ENCODE results near the gene SYNDIG1.

SYNDIG1 gene

GRCh38 chr20:24627291-24627690 lies 157.9 kb downstream of the SYNDIG1 start:
- peaks cover 5 to 23% of the 10 kb centered on the region in 2 donors for H3K27me3 Mint-ChIP-seq
- no peaks in the 10 kb centered on the region for H3K36me3 Mint-ChIP-seq (ENCODE audit: insufficient read depth)
- DNase-seq (no peak), ATAC-seq (replicated peaks) (no peak)
- H3K27ac Mint-ChIP-seq, result no peak overlapping the region
- no peak overlapping the region for H3K4me3 Mint-ChIP-seq
- H3K9me3 Mint-ChIP-seq, result no peaks in the 10 kb centered on the region
- peaks cover 0 to 3% of the 10 kb centered on the region in 2 donors for H3K4me1 Mint-ChIP-seq (ENCODE audit: low read depth in 2 of 2)

GRCh38 chr20:24627926-24628325 lies 158.5 kb downstream of the SYNDIG1 start:
- DNase-seq (no peak), ATAC-seq (replicated peaks) (no peak)
- Mint-ChIP-seq H3K9me3 (no peaks in the 10 kb centered on the region), H3K27me3 (peaks cover 5 to 20% of the 10 kb centered on the region in 2 donors), H3K4me1 (ENCODE audit: low read depth in 2 of 2) (peaks cover 0 to 3% of the 10 kb centered on the region in 2 donors), H3K36me3 (ENCODE audit: insufficient read depth) (no peaks in the 10 kb centered on the region), H3K4me3 (no peak overlapping the region), H3K27ac (peak overlapping the region in 1 of 2 donors; percentile 53)

GRCh38 chr20:24628985-24629384 lies 159.6 kb downstream of the SYNDIG1 start:
- Mint-ChIP-seq H3K27ac (no peak overlapping the region), H3K9me3 (no peaks in the 10 kb centered on the region), H3K4me1 (ENCODE audit: low read depth in 2 of 2) (peaks cover 0 to 3% of the 10 kb centered on the region in 2 donors), H3K4me3 (no peak overlapping the region), H3K27me3 (peaks cover 9 to 28% of the 10 kb centered on the region in 2 donors), H3K36me3 (ENCODE audit: insufficient read depth) (no peaks in the 10 kb centered on the region)
- no peak for ATAC-seq (replicated peaks)
- no peak for DNase-seq

- Mint-ChIP-seq H3K4me3 (no peak overlapping the region), H3K4me1 (ENCODE audit: low read depth in 2 of 2) (peaks cover 0 to 3% of the 10 kb centered on the region in 2 donors), H3K36me3 (ENCODE audit: insufficient read depth) (no peaks in the 10 kb centered on the region), H3K27ac (no peak overlapping the region), H3K9me3 (no peaks in the 10 kb centered on the region), H3K27me3 (peaks cover 16 to 35% of the 10 kb centered on the region in 2 donors)
- ATAC-seq (replicated peaks), result no peak
- no peak for DNase-seq
These were observed 160.2 kb downstream of the SYNDIG1 start for GRCh38 chr20:24629668-24630067.

- no peak for DNase-seq
- Mint-ChIP-seq H3K36me3 (ENCODE audit: insufficient read depth) (no peaks in the 10 kb centered on the region), H3K27me3 (peaks cover 25 to 44% of the 10 kb centered on the region in 2 donors), H3K4me3 (no peak overlapping the region), H3K4me1 (ENCODE audit: low read depth in 2 of 2) (peaks cover 0 to 3% of the 10 kb centered on the region in 2 donors), H3K27ac (no peak overlapping the region), H3K9me3 (no peaks in the 10 kb centered on the region)
- no peak for ATAC-seq (replicated peaks)
These were observed 161.2 kb downstream of the SYNDIG1 start for GRCh38 chr20:24630486-24631172.

- Mint-ChIP-seq H3K27me3 (peaks cover 30 to 49% of the 10 kb centered on the region in 2 donors), H3K9me3 (no peaks in the 10 kb centered on the region), H3K4me1 (ENCODE audit: low read depth in 2 of 2) (peaks cover 0 to 3% of the 10 kb centered on the region in 2 donors), H3K4me3 (no peak overlapping the region), H3K36me3 (ENCODE audit: insufficient read depth) (no peaks in the 10 kb centered on the region), H3K27ac (no peak overlapping the region)
- ATAC-seq (replicated peaks) (no peak), DNase-seq (no peak)
These were observed 161.7 kb downstream of the SYNDIG1 start for GRCh38 chr20:24631173-24631505.

GRCh38 chr20:24632581-24632980 lies 163.2 kb downstream of the SYNDIG1 start:
- H3K36me3 Mint-ChIP-seq (ENCODE audit: insufficient read depth), result no peaks in the 10 kb centered on the region
- peaks cover 37 to 64% of the 10 kb centered on the region in 2 donors for H3K27me3 Mint-ChIP-seq
- H3K4me3 Mint-ChIP-seq, result no peak overlapping the region
- no peaks in the 10 kb centered on the region for H3K9me3 Mint-ChIP-seq
- ATAC-seq (replicated peaks) (no peak), DNase-seq (no peak)
- H3K4me1 Mint-ChIP-seq (ENCODE audit: low read depth in 2 of 2), result peaks cover 0 to 3% of the 10 kb centered on the region in 2 donors
- no peak overlapping the region for H3K27ac Mint-ChIP-seq

- Mint-ChIP-seq H3K4me1 (ENCODE audit: low read depth in 2 of 2) (peaks cover 0 to 3% of the 10 kb centered on the region in 2 donors), H3K27ac (no peak overlapping the region), H3K36me3 (ENCODE audit: insufficient read depth) (no peaks in the 10 kb centered on the region), H3K27me3 (peaks cover 37 to 68% of the 10 kb centered on the region in 2 donors), H3K9me3 (no peaks in the 10 kb centered on the region), H3K4me3 (no peak overlapping the region)
- ATAC-seq (replicated peaks) (no peak), DNase-seq (no peak)
These were observed 163.6 kb downstream of the SYNDIG1 start for GRCh38 chr20:24633026-24633425.

- Mint-ChIP-seq H3K27ac (no peak overlapping the region), H3K27me3 (peaks cover 37 to 71% of the 10 kb centered on the region in 2 donors), H3K4me1 (ENCODE audit: low read depth in 2 of 2) (peaks cover 0 to 3% of the 10 kb centered on the region in 2 donors), H3K4me3 (no peak overlapping the region), H3K36me3 (ENCODE audit: insufficient read depth) (no peaks in the 10 kb centered on the region), H3K9me3 (no peaks in the 10 kb centered on the region)
- no peak for ATAC-seq (replicated peaks)
- no peak for DNase-seq
These were observed 164.1 kb downstream of the SYNDIG1 start for GRCh38 chr20:24633521-24633920.

GRCh38 chr20:24634855-24635254 lies 165.4 kb downstream of the SYNDIG1 start:
- Mint-ChIP-seq H3K9me3 (no peaks in the 10 kb centered on the region), H3K4me3 (no peak overlapping the region), H3K4me1 (ENCODE audit: low read depth in 2 of 2) (peaks cover 0 to 3% of the 10 kb centered on the region in 2 donors), H3K36me3 (ENCODE audit: insufficient read depth) (no peaks in the 10 kb centered on the region), H3K27me3 (peaks cover 37 to 78% of the 10 kb centered on the region in 2 donors), H3K27ac (no peak overlapping the region)
- ATAC-seq (replicated peaks) (no peak), DNase-seq (no peak)

- DNase-seq (no peak), ATAC-seq (replicated peaks) (no peak)
- H3K36me3 Mint-ChIP-seq (ENCODE audit: insufficient read depth), result no peaks in the 10 kb centered on the region
- H3K4me1 Mint-ChIP-seq (ENCODE audit: low read depth in 2 of 2), result no peaks in the 10 kb centered on the region
- H3K27me3 Mint-ChIP-seq, result peaks cover 39 to 76% of the 10 kb centered on the region in 2 donors
- no peaks in the 10 kb centered on the region for H3K9me3 Mint-ChIP-seq
- H3K27ac Mint-ChIP-seq, result no peak overlapping the region
- H3K4me3 Mint-ChIP-seq, result no peak overlapping the region
These were observed 167.2 kb downstream of the SYNDIG1 start for GRCh38 chr20:24636626-24637025.

- no peak for ATAC-seq (replicated peaks)
- Mint-ChIP-seq H3K9me3 (no peaks in the 10 kb centered on the region), H3K27ac (no peak overlapping the region), H3K4me3 (no peak overlapping the region), H3K27me3 (peaks cover 39 to 72% of the 10 kb centered on the region in 2 donors), H3K4me1 (ENCODE audit: low read depth in 2 of 2) (no peaks in the 10 kb centered on the region), H3K36me3 (ENCODE audit: insufficient read depth) (no peaks in the 10 kb centered on the region)
- no peak for DNase-seq
These were observed 167.7 kb downstream of the SYNDIG1 start for GRCh38 chr20:24637087-24637486.

GRCh38 chr20:24637941-24638340 lies 168.5 kb downstream of the SYNDIG1 start:
- peaks cover 0 to under 1% of the 10 kb centered on the region in 2 donors for H3K9me3 Mint-ChIP-seq
- H3K4me3 Mint-ChIP-seq, result no peak overlapping the region
- no peaks in the 10 kb centered on the region for H3K4me1 Mint-ChIP-seq (ENCODE audit: low read depth in 2 of 2)
- peaks cover 39 to 69% of the 10 kb centered on the region in 2 donors for H3K27me3 Mint-ChIP-seq
- DNase-seq (no peak), ATAC-seq (replicated peaks) (no peak)
- no peaks in the 10 kb centered on the region for H3K36me3 Mint-ChIP-seq (ENCODE audit: insufficient read depth)
- H3K27ac Mint-ChIP-seq, result no peak overlapping the region

All from effector memory CD8-positive, alpha-beta T cell (primary cell).